ENCODE data around the gene CPVL.

Gene CPVL

DNA sequence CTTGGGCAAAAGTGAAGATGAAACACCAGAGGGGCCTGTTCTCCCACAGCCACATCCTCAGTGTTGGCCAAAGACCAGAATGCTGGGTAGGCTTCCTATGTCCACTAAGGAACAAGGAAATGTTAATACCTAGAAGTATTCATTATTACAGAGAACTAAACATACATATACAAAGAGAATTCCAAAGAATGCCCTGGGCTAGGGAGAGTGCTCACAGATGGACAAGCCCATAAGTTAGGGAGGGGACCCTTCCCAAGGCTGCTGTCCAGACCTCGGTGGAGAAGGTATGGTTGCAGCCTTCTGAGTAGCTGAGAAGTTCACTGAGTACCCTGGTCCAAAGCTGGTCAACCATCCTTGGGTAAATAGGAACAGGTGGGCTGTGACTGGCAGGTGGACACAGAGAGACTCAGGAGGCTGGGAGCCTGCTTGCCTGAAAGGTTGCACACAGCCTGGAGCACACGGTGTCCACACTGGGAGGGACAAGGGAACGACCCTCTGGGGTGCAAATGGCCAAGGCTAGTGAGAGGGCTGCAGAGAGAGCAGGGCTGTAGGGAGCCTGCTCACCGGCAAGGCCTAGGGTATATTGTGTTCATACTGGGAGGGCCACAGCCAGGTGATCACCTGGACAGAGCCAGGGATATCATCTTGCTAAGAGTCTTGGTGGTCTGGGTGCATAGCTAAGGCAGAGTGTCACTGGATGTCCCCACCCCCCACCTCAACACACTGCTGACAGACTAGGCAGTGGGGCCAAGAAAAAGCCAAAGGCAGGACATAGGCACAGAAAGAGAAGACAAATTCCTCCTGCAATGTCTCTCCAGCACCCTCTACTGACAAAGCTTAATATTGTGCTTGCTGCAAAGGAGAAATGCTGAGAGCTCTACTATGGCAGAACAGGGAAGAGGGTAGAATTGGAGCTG, 40.3 kb downstream of the CPVL start (continued):
- TF ChIP-seq ZNF133 (tag by site-specific recombination; IDR thresholded peaks at IDR 0.05) (peak; percentile 49; the same call in 1 of the 2 replicates), IKZF3 (tag by site-specific recombination; IDR thresholded peaks at IDR 0.05) (no peak)

DNA sequence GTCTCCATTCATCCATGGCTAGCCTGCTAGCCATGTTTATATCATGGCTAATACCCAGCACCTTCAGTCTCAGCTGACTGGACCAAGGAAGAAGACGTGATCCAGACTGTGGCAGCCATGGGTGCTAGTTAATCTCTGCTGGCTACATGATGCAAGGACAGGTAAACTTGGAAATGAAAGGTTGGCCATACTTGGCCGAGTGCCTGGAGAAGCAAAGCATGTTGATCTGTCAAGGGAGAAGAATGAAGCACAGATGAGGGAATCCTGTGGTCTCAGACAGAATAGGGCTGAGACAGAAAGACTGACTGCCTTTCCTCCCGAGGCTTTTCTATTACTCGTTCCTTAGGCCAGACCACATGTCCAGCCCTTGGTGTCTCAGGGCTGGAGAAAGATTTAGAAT, 41.1 kb downstream of the CPVL start:
- Histone ChIP-seq H3K27ac (ENCODE audit: extremely low read depth, low read depth, low read length) (no peak overlapping the region), H3K9me3 (ENCODE audit: control insufficient read depth, insufficient read depth, low read depth, low read length) (no peaks in the 10 kb centered on the region), H3K36me3 (ENCODE audit: control insufficient read depth in 2 of 2, insufficient read depth in 1 of 2, low read length in 2 of 2) (peaks cover 0 to 4% of the 10 kb centered on the region in 2 experiments; a peak in 1 of 3 replicates), H3K4me3 (ENCODE audit: low read depth, low read length) (no peak overlapping the region), H3K4me1 (ENCODE audit: control insufficient read depth, insufficient read depth, low read length) (no peaks in the 10 kb centered on the region)
- no peak for TF ChIP-seq ZNF654 (tag by site-specific recombination; IDR thresholded peaks at IDR 0.05; ENCODE audit: low read depth)
- TF ChIP-seq, protein P1, sequence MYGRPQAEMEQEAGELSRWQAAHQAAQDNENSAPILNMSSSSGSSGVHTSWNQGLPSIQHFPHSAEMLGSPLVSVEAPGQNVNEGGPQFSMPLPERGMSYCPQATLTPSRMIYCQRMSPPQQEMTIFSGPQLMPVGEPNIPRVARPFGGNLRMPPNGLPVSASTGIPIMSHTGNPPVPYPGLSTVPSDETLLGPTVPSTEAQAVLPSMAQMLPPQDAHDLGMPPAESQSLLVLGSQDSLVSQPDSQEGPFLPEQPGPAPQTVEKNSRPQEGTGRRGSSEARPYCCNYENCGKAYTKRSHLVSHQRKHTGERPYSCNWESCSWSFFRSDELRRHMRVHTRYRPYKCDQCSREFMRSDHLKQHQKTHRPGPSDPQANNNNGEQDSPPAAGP (tag by site-specific recombination; IDR thresholded peaks at IDR 0.05), result no peak
- ChIA-PET CTCF (interaction anchor here (0.6 to 7.9 kb wide), 5 partner anchors 49 to 304 kb away, joined by 3 to 210 read pairs (median 11); no protein-coding TSS in a partner anchor), POLR2A (no interaction called here)

DNA sequence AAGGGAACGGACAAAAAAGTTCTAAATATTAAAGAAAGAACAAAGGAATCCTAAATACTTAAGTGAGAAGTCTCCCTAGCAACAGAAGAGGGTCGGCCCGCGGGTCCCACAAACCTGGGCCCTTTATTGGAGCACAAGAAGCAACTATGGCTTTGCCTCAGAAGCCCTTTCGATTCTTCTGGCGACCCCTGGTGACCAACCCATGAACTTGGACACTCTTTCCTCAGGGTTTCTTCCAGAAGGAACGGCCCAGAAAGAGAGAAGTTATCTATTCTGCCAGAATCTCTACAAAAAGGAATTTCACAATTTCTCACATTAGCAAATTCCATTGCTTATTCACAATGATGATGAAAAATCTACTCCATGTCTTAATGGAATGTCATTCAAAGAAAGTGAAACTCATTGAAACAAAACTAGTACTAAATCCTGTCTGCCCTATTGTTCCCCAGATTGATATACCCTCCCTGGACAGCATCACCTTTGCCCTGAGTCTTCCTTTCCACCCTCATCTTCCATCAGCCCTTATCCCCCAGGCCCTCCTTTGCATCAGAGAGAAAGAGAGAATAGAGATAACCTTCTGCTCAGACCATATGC, 43.7 kb downstream of the CPVL start:
- Histone ChIP-seq H3K9me3 (ENCODE audit: control insufficient read depth, insufficient read depth, low read depth, low read length) (no peaks in the 10 kb centered on the region), H3K27ac (ENCODE audit: extremely low read depth, low read depth, low read length) (no peak overlapping the region), H3K4me3 (ENCODE audit: low read depth, low read length) (no peak overlapping the region), H3K36me3 (ENCODE audit: control insufficient read depth in 2 of 2, insufficient read depth in 1 of 2, low read length in 2 of 2) (no peaks in the 10 kb centered on the region), H3K4me1 (ENCODE audit: control insufficient read depth, insufficient read depth, low read length) (0 out of 2 replicates have a peak, but pooled peaks cover 3% of the 10 kb centered on the region)
- ChIA-PET CTCF (interaction anchor here (0.7 to 7.9 kb wide), 11 partner anchors 11 to 181 kb away, joined by 3 to 210 read pairs (median 6); no protein-coding TSS in a partner anchor), POLR2A (no interaction called here)
- TF ChIP-seq ZNF747 (tag by site-specific recombination; IDR thresholded peaks at IDR 0.05) (no peak), OSR2 (tag by site-specific recombination; IDR thresholded peaks at IDR 0.05) (no peak), ZNF211 (tag by site-specific recombination; IDR thresholded peaks at IDR 0.05; ENCODE audit: low read depth) (no peak), MZF1 (tag by site-specific recombination; IDR thresholded peaks at IDR 0.05; ENCODE audit: borderline replicate concordance) (no peak), ZBTB8A (tag by site-specific recombination; IDR thresholded peaks at IDR 0.05) (no peak), KLF9 (tag by site-specific recombination; IDR thresholded peaks at IDR 0.05; ENCODE audit: low read depth) (no peak), ZNF324 (tag by site-specific recombination; IDR thresholded peaks at IDR 0.05) (no peak), ZNF202 (tag by site-specific recombination; IDR thresholded peaks at IDR 0.05; ENCODE audit: borderline replicate concordance) (no peak), ZNF394 (tag by site-specific recombination; IDR thresholded peaks at IDR 0.05; ENCODE audit: borderline replicate concordance) (no peak), ZNF423 (tag by site-specific recombination; IDR thresholded peaks at IDR 0.05) (no peak), ZFP37 (tag by site-specific recombination; IDR thresholded peaks at IDR 0.05) (no peak), ZIC2 (tag by site-specific recombination; IDR thresholded peaks at IDR 0.05) (no peak), KLF16 (tag by site-specific recombination; IDR thresholded peaks at IDR 0.05) (no peak), ZNF660 (tag by site-specific recombination; IDR thresholded peaks at IDR 0.05) (no peak), ZNF629 (tag by site-specific recombination; IDR thresholded peaks at IDR 0.05) (no peak)
- TF ChIP-seq, protein P2, sequence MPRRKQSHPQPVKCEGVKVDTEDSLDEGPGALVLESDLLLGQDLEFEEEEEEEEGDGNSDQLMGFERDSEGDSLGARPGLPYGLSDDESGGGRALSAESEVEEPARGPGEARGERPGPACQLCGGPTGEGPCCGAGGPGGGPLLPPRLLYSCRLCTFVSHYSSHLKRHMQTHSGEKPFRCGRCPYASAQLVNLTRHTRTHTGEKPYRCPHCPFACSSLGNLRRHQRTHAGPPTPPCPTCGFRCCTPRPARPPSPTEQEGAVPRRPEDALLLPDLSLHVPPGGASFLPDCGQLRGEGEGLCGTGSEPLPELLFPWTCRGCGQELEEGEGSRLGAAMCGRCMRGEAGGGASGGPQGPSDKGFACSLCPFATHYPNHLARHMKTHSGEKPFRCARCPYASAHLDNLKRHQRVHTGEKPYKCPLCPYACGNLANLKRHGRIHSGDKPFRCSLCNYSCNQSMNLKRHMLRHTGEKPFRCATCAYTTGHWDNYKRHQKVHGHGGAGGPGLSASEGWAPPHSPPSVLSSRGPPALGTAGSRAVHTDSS (tag by site-specific recombination; IDR thresholded peaks at IDR 0.05), result no peak
- TF ChIP-seq, protein P3, sequence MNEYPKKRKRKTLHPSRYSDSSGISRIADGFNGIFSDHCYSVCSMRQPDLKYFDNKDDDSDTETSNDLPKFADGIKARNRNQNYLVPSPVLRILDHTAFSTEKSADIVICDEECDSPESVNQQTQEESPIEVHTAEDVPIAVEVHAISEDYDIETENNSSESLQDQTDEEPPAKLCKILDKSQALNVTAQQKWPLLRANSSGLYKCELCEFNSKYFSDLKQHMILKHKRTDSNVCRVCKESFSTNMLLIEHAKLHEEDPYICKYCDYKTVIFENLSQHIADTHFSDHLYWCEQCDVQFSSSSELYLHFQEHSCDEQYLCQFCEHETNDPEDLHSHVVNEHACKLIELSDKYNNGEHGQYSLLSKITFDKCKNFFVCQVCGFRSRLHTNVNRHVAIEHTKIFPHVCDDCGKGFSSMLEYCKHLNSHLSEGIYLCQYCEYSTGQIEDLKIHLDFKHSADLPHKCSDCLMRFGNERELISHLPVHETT (tag by site-specific recombination; IDR thresholded peaks at IDR 0.05), result no peak
- TF ChIP-seq, protein P4, sequence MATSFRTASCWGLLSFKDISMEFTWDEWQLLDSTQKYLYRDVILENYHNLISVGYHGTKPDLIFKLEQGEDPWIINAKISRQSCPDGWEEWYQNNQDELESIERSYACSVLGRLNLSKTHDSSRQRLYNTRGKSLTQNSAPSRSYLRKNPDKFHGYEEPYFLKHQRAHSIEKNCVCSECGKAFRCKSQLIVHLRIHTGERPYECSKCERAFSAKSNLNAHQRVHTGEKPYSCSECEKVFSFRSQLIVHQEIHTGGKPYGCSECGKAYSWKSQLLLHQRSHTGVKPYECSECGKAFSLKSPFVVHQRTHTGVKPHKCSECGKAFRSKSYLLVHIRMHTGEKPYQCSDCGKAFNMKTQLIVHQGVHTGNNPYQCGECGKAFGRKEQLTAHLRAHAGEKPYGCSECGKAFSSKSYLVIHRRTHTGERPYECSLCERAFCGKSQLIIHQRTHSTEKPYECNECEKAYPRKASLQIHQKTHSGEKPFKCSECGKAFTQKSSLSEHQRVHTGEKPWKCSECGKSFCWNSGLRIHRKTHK (tag by site-specific recombination; IDR thresholded peaks at IDR 0.05), result no peak
- TF ChIP-seq, protein P5, sequence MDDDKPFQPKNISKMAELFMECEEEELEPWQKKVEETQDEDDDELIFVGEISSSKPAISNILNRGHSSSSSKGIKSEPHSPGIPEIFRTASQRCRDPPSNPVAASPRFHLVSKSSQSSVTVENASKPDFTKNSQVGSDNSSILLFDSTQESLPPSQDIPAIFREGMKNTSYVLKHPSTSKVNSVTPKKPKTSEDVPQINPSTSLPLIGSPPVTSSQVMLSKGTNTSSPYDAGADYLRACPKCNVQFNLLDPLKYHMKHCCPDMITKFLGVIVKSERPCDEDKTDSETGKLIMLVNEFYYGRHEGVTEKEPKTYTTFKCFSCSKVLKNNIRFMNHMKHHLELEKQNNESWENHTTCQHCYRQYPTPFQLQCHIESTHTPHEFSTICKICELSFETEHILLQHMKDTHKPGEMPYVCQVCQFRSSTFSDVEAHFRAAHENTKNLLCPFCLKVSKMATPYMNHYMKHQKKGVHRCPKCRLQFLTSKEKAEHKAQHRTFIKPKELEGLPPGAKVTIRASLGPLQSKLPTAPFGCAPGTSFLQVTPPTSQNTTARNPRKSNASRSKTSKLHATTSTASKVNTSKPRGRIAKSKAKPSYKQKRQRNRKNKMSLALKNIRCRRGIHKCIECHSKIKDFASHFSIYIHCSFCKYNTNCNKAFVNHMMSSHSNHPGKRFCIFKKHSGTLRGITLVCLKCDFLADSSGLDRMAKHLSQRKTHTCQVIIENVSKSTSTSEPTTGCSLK (tag by site-specific recombination; IDR thresholded peaks at IDR 0.05), result no peak

All from HEK293 (cell line).